ACHN (cell line): ENCODE results near the gene MAGED1.
"Not testable (repeated sequence)": the region's sequence is repeated elsewhere in the genome, so short reads cannot be mapped to it uniquely, and the experiment has no call there.

Source experiments
- DNase-seq: peaks from one replicate; pipeline ENCODE4 v3.0.0-alpha.2; 2015
- in situ Hi-C: cut with HindIII; loops from 2 replicates; pipeline ENCODE4 v1.10.0; 2017; ENCODE audit warnings: low sequenced_read_pairs, low pct_ligation_motif_present, low pct_unique_long_range_greater_than_20kb

The MAGED1 gene

GRCh38 chrX:51893931-51894696, 691 bp downstream of the MAGED1 start:
- in situ Hi-C loops, result no loop called here
- DNase-seq, result peak; percentile 11

- no peak for DNase-seq
- in situ Hi-C loops, result no loop called here
Observed at GRCh38 chrX:51894697-51895336, 1.4 kb downstream of the MAGED1 start.

- no peak for DNase-seq
- in situ Hi-C loops, result no loop called here
Observed at GRCh38 chrX:51896626-51897025, 3.2 kb downstream of the MAGED1 start.

GRCh38 chrX:51899741-51900140, 6.3 kb downstream of the MAGED1 start:
- DNase-seq, result no peak

DNA sequence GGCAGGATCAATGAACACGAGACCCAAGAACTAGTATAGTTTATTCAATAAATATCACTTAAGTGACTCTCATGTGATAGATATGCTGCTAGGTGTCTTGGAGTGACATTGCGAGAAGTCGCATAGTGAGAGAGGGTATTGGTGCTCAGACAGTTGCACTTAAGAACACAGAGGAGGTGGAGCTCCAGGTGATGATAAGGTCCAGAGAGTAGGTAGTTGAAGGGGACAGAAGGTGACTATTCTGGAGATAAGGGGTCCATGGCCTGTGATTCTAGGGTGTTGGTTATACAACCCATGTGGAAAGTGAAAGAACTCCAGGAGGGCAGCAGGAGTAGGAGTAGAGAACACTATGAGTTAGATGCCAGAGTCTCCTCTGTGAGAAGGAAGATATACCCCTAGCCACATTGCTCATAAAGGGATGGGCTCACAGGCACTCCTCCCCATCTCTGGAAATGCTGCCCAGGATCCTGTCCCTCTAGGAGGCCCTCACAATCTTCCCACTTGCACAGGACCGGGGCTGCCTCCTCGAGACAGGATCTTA, 9.2 kb downstream of the MAGED1 start:
- in situ Hi-C loops, result no loop called here
- DNase-seq, result no peak

More at GRCh38 chrX:51899741-51900140, 6.3 kb downstream of the MAGED1 start:
- in situ Hi-C loops, result no loop called here

DNA sequence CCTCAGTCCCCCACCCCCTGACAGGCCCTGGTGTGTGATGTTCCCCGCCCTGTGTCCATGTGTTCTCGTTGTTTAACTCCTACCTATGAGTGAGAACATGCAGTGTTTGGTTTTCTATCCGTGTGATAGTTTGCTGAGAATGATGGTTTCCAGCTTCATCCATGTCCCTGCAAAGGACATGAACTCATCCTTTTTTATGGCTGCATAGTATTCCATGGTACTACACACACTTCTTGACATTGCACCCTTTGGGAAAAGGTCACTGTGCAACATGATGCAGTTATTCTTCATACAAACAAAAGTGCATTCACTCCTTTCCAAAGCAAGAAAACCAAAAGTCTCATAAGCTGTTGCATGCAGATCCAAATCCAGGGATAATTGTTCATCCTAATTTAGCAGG, 11.7 kb downstream of the MAGED1 start:
- in situ Hi-C loops, DNase-seq: not testable (repeated sequence)

DNA sequence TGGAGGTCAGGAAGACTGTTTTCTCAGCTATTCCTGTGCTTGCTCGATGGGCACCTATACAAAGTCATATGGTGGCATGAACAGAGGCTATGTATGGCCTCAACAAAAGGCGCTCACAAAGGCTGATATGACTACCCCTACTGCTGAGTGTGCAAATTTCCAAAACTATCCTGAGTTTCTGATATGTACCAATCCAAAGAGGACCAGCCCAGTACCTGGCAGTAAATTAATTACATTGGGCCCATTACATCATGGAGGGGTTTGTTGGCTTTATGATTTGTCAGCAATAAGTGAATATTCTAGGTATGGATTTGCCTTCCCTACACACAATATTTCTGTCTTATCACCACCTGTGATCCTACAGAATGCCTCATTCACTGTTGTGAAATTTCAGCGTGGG, 12.3 kb downstream of the MAGED1 start:
- DNase-seq, result no peak
- in situ Hi-C loops, result no loop called here

DNA sequence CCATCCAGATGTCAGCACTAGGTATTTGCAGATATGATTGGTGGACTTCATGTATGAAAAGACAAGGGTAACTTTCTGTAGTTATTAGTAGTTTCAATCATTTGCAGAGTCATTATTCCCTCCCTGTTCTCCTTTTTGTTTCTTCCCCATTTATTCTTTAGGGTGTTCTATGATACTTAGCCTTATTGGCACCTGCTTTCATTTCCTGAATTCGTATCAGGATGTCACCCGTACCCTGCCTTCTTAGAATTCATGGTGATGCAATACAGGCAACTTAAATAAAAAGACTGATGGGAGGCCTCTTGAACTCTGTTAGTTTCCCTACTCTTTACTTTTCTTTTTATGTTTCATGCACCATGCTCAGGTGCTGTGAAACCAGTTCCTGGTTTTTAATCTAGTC, 24.2 kb downstream of the MAGED1 start:
- in situ Hi-C loops, result no loop called here
- no peak for DNase-seq

DNA sequence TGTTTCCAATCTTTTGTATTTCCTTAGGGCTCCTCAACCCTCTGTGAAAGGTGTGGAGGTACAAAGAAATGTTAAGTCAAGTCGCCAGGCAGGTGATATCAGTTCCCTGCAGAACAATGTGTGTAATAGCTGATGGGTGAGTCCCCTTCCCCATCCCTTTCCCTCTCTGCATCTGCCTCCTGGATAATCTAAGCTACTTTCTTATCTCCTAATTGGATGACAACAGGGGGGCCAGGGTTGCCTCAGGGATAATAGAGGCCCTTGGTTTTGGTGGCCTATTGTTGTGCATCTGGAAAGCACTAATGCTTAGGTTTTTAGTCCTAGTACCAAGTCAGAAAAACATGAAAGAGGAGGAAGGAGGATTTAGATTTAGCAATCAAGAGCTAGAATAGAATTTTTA, 29.1 kb downstream of the MAGED1 start:
- in situ Hi-C loops, result no loop called here
- no peak for DNase-seq

- no peak for DNase-seq
Observed at GRCh38 chrX:51931566-51932150, 38.2 kb downstream of the MAGED1 start.

More at GRCh38 chrX:51931566-51932150, 38.2 kb downstream of the MAGED1 start:
- in situ Hi-C loops, result no loop called here
